ENCODE results near the gene FBXO2.

- TF ChIP-seq, protein P1, sequence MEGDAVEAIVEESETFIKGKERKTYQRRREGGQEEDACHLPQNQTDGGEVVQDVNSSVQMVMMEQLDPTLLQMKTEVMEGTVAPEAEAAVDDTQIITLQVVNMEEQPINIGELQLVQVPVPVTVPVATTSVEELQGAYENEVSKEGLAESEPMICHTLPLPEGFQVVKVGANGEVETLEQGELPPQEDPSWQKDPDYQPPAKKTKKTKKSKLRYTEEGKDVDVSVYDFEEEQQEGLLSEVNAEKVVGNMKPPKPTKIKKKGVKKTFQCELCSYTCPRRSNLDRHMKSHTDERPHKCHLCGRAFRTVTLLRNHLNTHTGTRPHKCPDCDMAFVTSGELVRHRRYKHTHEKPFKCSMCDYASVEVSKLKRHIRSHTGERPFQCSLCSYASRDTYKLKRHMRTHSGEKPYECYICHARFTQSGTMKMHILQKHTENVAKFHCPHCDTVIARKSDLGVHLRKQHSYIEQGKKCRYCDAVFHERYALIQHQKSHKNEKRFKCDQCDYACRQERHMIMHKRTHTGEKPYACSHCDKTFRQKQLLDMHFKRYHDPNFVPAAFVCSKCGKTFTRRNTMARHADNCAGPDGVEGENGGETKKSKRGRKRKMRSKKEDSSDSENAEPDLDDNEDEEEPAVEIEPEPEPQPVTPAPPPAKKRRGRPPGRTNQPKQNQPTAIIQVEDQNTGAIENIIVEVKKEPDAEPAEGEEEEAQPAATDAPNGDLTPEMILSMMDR (conservative IDR thresholded peaks at IDR 0.05; ENCODE audit: low read depth, low read length) = no peak
- no peak for TF ChIP-seq EZH2 (IDR thresholded peaks at IDR 0.05; ENCODE audit: borderline replicate concordance, low read depth, low read length, poor library complexity, severe bottlenecking)
Observed at GRCh38 chr1:11616766-11617165, 37.5 kb downstream of the FBXO2 start.
